Superior temporal gyrus (tissue), 1 donor: ENCODE data around the gene CDH22.

Experiments used
- DNase-seq: peaks from one replicate; pipeline ENCODE4 v3.0.0-alpha.2; 2016; ENCODE audit errors: extremely low spot score

The CDH22 gene

DNA sequence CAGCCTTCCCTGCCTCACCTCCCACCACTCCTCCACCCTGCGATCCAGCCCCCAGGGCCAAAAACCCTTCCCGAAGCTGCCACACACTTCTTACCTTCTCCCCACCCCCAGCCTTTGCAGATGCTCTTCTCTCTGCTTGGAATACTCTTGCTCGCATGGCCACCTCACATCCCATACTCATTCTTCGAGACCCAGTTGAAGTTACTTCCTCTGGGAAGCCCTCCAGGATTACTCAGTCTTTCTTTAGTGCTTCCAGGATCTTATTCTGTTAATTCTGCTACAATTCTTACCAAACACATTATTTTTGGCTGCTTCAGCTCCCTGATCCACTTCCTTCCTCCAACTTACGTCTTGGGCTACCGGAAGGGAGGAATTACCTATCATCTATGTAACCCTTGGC, 135.8 kb downstream of the CDH22 start:
- no peak for DNase-seq

DNA sequence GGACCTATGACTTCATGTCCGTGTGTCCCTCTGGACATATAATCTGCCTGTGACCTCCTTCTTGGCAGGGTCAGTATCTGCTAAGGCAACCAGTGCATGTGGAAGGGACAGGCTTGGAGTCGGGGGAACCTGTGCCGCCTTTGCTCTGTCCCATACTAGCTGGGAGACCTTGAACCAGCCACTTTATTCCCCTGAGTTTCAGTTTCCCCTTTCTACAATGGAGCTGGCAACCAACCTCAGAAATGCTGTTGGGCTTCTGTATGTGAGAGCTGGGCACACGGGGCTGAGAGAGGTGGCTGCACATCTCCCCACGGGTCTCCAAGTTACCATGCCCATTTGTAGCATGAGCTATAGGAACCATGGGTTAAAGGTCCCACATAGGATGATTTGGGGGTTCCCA, 136.4 kb downstream of the CDH22 start:
- no peak for DNase-seq

DNA sequence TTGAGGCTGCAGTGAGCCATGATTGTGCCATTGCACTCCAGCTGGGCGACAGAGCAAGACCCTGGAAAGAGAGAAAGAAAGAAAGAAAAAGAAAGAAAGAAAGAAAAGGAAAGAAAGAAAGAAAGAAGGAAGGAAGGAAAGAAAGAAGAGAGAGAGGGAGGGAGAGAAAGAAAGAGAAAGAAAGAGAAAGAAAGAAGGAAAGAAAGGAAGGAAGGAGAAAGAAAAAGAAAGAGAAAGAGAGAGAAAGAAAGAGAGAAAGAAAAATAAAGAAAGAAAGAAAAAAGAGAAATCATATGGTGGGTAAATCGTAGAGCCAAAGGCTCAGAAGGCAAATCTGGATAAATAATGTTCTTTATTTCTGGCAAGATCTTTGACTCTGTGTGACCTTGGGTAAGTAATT, 136.8 kb downstream of the CDH22 start:
- DNase-seq: no peak

DNA sequence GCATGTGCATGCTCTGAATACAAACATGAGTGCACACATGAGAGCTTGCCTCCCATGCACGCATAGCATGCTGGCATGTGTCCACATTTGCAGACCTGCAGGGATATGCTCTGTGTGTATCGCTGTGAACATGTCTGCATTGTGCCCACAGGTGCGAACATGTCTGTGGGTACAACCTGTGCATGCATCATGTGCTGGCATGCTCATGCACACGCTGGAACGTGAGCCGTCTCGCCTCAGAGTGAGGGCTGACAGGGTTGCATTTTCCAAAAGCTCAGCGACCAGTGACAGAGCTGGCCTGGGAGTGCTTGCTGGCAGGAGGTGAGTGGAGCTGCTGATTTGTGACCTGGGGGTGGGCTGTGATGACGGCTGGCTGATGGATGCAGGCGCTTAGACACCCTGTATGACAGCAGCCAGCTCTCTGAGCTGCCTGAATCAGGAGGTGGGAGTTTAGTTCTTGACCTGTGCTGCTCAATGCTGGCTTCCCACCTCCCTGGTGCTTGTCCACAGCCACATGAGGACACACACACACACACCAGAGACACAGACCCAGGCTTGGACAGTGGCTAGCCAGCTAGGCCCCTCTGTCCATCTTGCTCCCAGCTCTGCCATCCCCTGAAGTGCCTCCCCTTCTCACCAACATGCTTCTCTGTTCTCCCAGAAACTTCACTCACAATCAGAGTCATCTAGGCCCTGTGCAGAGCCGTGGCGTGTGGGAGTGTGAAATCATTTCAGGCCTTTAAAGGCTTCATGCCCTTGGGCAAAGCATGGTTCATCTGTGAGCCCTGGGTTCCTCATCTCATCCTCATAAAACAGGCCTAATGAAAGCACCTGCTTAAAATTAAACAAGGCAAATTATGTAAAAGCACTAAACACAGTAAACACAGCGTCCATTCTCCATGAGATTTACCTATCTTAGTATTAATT, 138.8 kb downstream of the CDH22 start:
- no peak for DNase-seq

DNA sequence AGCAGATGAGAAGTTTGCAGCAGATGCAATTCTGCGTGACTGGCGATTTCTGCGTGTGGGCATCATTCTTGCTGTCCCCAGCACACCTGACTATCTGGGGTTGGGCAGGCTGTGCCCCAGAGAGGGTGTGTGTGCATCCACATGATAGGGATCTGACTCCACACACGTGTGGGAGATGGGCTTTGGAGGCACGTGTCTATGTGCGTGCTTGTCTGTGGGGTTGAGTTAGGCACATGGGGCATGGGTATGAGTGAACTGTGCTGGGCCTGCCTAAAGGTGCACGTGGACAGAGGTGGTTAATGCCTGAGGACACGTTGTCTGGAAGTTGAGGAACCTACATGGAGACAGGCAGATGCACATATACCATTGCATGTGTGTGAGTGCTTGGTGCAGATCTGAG, 139.9 kb downstream of the CDH22 start:
- DNase-seq: no peak

DNA sequence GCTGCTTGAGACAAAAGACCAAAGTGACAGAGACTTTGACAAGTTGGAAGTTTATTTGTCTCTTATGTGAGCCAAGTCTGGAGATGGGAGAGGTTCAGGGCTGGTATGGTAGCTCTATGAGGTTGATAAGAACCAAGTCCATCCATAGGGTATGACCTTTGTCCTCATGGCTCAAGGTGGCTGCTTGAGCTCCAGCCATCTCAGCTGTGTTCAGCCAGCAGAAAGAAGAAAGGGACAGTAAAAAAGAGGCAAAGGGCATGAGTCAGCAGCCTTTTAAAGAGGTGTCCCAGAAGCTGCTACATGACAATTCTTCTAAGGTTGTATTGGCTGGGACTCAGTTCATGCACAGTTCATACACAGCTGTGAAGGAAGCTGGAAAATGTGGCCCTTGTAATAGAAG, 141.2 kb downstream of the CDH22 start:
- DNase-seq: no peak

DNA sequence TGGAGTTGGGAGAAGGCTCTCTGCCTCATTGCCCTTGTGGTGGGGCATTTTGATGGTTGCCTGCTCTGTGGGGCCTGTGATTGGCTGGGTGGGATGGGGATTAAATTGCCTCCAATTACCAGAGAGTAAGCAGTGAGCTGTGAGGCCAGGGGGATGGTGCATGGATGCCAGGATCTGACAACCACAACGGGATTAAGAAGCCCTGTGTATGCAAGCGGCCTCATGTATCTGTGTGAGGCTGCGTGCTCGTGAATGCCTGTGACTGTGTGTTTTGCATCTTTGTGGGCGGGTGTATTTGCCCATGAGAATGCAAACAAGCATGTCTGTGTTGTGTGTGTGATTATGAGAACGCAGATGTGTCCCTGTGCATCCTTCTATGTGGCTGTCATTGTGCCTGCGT, 144.0 kb downstream of the CDH22 start:
- DNase-seq: no peak

DNA sequence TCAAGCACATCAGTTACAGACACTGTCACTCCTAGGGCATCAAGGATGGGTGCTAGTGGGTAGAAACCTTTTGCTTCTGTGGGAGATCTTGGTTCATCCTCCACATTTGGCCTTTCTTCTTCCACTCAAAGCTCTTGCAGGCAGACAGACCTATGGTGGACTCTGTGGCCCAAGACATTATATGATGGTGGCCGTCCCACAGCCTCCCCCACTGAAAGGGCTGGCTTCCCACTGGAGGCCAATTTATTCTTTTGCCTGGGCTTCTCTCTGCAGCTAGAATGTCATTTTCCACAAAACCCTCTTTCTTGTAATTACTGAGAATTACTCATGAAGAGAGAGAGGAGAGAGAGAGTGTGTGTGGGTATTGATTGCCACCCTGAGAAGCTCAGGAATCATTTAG, 146.4 kb downstream of the CDH22 start:
- no peak for DNase-seq

DNA sequence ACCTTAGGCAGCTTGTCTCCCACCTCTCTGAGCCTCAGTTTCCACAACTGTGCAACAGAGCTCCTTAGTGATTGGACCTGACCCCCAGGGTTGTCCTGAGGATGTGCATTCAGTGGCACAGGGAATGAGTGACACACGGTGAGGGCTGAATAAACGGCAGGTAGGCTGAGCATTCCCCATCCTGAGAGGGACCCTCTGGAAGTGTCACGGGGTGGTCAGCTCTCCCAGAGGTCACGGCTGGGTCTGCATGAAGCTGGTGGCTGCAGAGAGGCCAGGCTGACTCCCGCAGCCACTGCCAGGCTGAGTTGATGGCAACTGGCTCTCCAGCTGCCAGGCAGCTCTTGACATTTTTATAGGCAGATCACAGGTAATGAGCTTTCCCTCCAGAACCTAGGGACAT, 147.6 kb downstream of the CDH22 start:
- no peak for DNase-seq

DNA sequence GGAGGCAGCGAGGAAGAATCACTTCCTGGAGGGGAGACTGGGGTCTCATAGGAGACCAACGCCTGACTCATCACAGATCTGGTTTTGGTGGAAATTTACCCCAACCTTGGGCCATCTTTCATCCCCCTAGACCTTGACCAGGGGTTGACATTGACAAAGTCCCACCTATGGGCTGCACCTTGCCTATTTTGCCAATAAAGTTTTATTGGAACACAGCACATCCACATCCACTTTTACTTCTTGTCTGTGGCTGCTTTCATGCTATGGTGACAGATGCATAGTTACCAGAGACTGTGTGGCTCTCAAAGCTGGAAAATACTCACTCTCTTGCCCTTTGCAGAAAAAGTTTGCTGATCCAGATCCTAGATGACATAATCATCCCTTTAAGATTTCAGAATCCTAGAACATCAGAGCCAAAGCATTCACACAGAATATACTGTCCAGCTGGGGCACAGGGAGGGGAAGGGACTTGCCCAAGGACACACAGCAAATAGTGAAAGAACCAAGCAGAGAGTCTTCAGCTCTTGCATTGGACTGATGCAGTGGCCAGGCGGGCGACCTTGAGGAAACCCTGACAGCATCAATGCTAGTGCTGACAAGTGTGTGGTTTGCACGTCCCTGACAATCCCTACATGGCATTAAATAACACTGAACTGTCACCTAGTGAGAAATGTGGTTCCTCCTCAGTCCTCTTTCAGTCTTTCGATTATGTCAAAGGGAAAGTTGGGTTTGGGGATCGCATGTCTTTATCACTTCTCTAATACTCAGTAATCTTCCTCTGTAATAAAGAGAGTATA, 149.0 kb downstream of the CDH22 start:
- no peak for DNase-seq

DNA sequence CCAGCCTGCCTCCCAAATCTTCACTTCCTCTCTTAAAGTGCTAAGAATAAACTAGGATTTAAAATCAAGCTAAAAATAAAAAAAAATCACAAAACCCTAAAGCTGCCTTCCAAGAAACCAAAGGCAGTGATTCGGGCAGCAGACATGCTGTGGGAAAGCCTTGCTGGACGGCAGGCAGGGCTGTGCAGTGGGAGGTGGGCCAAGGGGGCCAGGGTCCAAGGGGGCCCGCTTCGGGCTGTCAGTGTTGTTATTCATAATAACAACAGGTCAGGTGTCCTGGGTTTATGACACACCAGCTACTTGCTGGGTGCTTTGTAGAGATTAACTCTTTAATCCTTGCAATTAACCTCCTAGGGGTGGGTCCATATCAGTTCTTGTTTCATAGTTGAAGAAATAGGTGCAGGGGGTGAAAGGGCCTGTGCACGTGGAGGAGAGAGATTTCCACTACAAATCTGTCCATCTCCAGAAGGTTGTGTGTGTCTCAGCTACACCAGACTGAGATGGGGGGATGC, 149.8 kb downstream of the CDH22 start:
- DNase-seq: no peak

DNA sequence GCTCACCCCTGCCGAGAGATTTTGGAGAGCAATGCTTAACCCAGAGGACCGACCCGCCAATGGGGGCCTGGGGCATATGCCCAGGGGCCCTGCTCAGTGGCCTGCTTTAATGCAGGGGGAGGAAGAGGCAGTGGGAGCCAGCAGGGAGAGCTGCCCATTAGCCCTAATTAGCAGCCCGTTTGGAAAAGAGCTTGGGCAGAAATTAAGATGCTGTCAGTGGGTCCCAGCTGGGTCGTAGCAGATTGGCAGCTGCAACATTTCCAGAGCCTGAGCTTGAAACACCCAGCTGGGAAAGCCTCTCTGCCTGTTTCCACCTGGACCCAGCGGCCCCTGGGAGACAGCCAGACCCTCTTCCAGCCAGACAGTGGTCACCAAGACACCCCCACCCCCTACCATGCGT, 150.7 kb downstream of the CDH22 start:
- no peak for DNase-seq

DNA sequence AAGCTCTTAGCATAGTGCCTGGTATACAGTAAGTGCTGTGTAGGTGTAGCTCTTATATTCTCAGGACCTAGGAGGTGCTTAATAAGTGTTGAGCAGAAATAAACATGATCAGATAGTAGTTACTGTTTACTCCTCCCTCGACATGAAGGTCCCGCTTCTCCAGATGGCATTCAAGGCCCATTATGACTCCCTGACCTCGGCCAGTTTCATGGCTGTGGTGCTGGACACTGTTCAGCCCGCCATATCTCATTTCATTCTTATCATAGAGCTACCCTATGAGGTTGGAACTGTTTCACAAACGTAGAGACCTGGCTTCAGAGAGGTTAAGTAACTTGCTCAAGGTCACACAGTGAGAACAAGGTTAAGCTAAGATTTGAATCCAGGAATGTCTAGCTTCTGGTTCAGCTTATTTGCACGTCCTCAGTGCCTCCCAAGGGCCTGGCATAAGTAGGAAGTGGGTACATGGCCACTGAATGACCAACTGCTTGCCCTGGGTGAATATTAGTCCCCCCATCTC, 151.2 kb downstream of the CDH22 start:
- DNase-seq: no peak

DNA sequence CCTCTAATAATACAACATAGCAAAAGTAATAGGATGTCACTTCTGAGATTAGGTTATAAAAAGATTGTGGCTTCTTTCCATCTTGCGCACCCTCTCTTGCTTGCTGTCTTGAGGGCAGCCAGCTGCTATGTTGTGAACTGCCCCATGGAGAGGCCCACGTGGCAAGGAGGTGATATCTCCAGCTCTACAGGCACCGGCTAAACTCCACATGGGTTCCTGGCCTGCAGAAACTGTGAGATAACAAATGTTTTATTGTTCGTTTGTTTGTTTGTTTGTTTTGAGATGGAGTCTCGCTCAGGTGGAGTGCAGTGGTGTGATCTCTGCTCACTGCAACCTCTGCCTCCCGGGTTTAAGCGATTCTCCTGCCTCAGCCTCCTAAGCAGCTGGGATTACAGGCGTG, 152.2 kb downstream of the CDH22 start:
- DNase-seq: no peak

DNA sequence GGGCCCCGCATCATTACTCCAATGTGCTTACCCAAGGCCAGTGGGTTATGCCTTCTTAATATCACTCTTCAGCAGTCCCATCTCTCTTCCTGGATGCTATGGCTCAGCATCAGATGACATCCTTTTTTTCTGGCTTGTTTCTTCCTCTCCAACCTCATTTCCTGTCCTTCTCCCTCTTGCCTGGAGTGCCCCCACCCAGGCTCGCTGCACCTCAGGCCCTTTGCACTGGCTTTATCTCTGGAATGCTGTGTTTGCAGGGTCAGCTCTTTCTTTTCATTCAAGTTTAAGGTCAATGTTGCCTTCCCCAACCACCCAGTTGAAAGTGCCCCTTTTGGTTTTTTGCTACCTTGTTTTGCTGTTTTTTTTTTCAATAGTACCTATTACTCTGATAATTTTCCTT, 153.5 kb downstream of the CDH22 start:
- no peak for DNase-seq

DNA sequence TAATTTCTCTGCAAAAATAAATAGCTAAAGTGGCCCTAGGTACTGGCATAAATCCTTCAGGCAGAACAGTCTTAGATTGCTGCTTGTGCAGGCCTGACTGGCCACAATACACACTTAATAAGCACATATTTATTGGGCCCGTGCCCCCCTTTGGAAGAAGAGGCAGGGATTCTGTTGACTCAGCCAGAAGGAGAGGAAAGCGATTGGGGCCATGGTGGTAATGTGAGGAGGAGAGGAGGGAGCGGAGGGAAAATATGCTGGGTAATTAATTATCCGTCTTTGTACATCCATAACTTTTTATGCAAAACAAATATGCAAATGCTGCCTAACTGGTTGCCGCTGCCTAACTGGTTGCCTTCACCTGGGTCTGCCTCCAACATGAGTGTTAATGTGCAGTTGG, 154.0 kb downstream of the CDH22 start:
- no peak for DNase-seq

DNA sequence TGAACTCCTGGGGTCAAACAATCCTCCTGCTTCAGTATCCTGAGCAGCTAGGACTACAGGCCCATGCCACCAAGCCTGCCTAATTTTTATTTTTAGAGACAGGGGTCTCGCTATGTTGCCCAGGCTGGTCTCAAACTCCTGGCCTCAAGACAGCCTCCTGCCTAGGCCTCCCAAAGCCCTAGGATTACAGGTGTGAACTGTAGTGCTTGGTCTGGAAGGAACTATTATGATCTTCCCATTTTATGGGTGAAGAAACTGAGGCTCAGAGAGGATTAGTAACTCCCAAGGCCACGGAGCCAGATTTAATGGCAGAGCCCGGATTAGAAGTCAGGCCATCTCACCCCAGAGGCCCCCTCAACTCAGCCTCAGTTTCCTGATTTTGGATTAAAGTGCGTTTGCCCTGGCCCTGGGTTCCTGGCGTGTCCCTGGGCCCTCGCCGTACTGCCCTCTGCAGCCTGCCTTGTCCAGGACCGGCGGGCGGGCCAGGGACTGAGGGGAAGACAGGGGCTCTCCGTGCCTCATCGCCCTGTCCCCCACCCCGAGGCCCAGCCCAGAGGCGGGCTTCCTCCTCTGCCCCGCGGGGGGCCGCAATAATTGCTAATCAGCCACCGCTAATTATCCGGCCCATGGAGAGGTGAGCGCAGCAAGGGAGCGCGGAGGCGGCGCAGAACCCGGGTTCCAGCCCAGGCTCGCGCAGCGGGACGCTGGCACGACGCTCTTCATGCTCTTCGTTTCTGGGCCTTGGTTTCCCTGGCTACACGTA, 155.3 kb downstream of the CDH22 start:
- DNase-seq: no peak

DNA sequence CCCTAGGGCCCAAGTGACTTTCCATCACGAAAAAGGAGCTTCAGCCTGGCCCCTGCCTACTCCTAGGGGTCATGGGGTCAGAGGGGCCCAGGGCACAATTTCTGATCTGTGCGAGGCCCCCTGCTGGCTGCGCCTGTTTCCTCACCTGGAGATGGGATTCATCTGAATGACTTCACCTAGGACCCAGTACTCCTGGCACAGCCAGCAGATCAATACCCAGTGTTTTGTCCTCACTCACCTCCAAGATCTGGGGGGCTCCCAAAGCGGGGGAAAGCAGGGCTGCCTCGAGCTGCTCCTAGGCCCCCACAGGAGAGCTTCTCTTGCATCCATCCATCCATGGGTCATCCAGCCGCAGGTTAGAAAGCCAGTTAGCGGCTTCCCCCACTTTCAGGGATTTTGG, 156.4 kb downstream of the CDH22 start:
- no peak for DNase-seq

DNA sequence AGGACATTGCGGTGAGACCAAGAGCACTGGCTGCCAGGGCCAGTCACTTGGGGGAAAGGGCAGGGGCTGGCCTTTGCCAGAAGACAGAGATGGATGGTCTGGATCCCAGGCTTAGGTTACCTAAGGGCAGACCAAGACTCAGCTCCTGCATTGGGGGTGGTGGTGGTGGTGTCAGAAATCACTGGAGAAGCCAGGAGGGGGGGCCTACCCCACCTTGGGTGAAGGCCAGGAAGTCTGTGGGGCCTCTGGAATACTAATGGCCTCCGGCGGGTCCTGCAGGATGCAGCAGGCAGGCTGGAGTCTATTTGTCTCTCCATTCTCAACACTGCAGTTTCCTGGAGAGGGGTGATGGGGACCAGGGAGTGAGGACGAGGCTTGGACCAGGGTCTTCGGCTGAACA, 157.4 kb downstream of the CDH22 start:
- no peak for DNase-seq

DNA sequence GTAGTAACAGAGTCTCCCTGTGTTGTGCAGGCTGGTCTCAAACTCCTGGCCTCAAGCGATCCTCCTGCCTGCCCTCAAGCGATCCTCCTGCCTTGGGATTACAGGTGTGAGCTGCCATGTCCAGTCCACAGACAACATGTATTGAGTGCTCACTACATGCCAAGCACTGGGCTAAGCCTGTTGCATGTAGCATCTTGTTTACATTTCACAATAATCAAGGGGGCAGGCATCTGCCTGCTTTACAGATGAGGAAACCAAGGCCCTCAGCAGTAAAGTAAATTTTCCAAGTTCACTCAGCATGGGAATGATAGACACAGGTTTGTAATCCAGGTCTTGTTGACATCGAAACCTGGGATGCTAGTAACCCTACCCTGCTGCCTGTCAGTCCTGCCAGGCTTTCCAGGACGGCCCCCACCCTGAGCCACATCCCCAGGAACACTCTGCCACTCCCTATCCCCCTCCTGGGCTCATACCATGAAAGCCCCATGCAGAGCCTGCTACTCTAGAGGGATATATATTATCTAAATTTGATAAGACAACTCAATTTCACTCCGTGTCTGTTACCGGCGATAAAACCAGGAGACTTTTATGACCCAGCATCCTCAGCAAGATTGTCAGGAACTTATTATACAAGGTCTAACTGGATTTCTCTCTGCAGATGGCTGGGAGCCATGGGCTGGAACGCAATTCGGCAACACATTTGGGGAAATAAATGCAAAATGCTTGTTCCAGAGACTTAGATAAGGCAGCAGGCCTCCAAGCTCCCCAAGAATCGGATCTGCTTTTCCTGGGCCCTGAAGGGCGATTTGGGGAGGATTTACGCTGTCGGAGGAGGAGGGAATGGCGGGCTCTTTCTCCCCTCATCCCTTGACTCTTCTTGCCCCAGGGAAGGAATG, 159.7 kb downstream of the CDH22 start:
- no peak for DNase-seq

DNA sequence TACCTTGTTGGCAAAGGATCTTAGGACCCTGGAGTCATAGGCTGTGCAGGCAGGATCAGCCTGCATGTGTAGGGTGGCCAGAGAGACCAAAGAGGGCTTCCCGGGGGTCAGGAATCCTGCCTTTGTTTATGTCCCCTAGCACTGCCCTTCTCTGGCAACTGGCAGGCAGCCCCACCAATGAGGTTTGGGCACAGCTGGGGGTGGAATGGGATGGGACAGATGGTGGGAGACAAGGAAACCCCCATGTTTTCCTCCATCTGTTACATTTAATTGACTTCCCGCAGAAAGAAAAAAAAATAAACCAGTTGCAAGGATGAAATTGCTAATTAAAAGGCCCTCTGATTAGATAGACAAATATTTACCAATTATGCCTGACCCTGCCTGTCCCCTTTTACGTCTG, 162.6 kb downstream of the CDH22 start:
- DNase-seq: no peak
